ENCODE data around the gene SLA2.
"Not testable (repeated sequence)": the region's sequence is repeated elsewhere in the genome, so short reads cannot be mapped to it uniquely, and the experiment has no call there.

The SLA2 gene

GRCh38 chr20:36644706-36645095, 1.3 kb downstream of the SLA2 start:
- DNase-seq: no peak

- no peak for DNase-seq
Measured at GRCh38 chr20:36644032-36644705, 1.8 kb downstream of the SLA2 start.

- DNase-seq: no peak
Measured at GRCh38 chr20:36642136-36642535, 3.9 kb downstream of the SLA2 start.

GRCh38 chr20:36641506-36641843, 4.5 kb downstream of the SLA2 start:
- DNase-seq: no peak

GRCh38 chr20:36638876-36639400, 7.1 kb downstream of the SLA2 start:
- DNase-seq: not testable (repeated sequence)

- no peak for DNase-seq
Measured at GRCh38 chr20:36634342-36634741, 11.7 kb downstream of the SLA2 start.

GRCh38 chr20:36633285-36633772, 12.7 kb downstream of the SLA2 start:
- no peak for DNase-seq

- no peak for DNase-seq
Measured at GRCh38 chr20:36632487-36633284, 13.3 kb downstream of the SLA2 start.

- DNase-seq: no peak
Measured at GRCh38 chr20:36632147-36632486, 13.9 kb downstream of the SLA2 start.

GRCh38 chr20:36631646-36632045, 14.3 kb downstream of the SLA2 start:
- no peak for DNase-seq

- DNase-seq: no peak
Measured at GRCh38 chr20:36629719-36630681, 16.0 kb downstream of the SLA2 start.

- DNase-seq: no peak
Measured at GRCh38 chr20:36628076-36628475, 17.9 kb downstream of the SLA2 start.

- no peak for DNase-seq
Measured at GRCh38 chr20:36624944-36625324, 21.1 kb downstream of the SLA2 start.

- no peak for DNase-seq
Measured at GRCh38 chr20:36624068-36624943, 21.7 kb downstream of the SLA2 start.

GRCh38 chr20:36623444-36623843, 22.6 kb downstream of the SLA2 start:
- DNase-seq: no peak

GRCh38 chr20:36620917-36621316, 25.1 kb downstream of the SLA2 start:
- DNase-seq: no peak

- no peak for DNase-seq
Measured at GRCh38 chr20:36614781-36615557, 31.0 kb downstream of the SLA2 start.

GRCh38 chr20:36613974-36614373, 32.0 kb downstream of the SLA2 start:
- DNase-seq: no peak

- DNase-seq: no peak
Measured at GRCh38 chr20:36611625-36612024, 34.4 kb downstream of the SLA2 start.

- DNase-seq: not testable (repeated sequence)
Measured at GRCh38 chr20:36608388-36608728, 37.6 kb downstream of the SLA2 start.

All from right forelimb (tissue), 1 donor.